ENCODE results near the gene MAST4. TPM values are rescaled to one million over a fixed set of nuclear protein-coding genes. Genes with fewer than 3 reads are reported as not detected.
A peak's percentile ranks its signal among the peaks of the same experiment; 100 is the strongest.

MAST4 gene
- total RNA-seq, 1 donor from 2014 or later: 52.6 TPM

- no peaks in the 10 kb centered on the region for H3K4me1 ChIP-seq
- no peak for ATAC-seq
- DNase-seq: peak; percentile 69
- no peak overlapping the region for H3K4me3 ChIP-seq
- H3K27ac ChIP-seq: no peak overlapping the region
- H3K9me3 ChIP-seq: no peaks in the 10 kb centered on the region
- H3K27me3 ChIP-seq: no peaks in the 10 kb centered on the region
- TF ChIP-seq CTCF (IDR thresholded peaks at IDR 0.05): no peak
- no peaks in the 10 kb centered on the region for H3K36me3 ChIP-seq
- intact Hi-C loops (cut with DNase I): no loop called here
Measured at GRCh38 chr5:66666778-66667177, 70.6 kb downstream of the MAST4 start.

GRCh38 chr5:66669086-66669861 lies 73.1 kb downstream of the MAST4 start:
- intact Hi-C loops (cut with DNase I): no loop called here
- Histone ChIP-seq H3K36me3 (no peaks in the 10 kb centered on the region), H3K27ac (no peak overlapping the region), H3K4me3 (no peak overlapping the region), H3K9me3 (no peaks in the 10 kb centered on the region), H3K4me1 (no peaks in the 10 kb centered on the region), H3K27me3 (no peaks in the 10 kb centered on the region)
- no peak for DNase-seq
- TF ChIP-seq CTCF (IDR thresholded peaks at IDR 0.05): no peak
- ATAC-seq: peak; percentile 91

GRCh38 chr5:66669862-66670195 lies 73.6 kb downstream of the MAST4 start:
- intact Hi-C loops (cut with DNase I): no loop called here
- Histone ChIP-seq H3K4me1 (no peaks in the 10 kb centered on the region), H3K36me3 (no peaks in the 10 kb centered on the region), H3K27me3 (no peaks in the 10 kb centered on the region), H3K4me3 (no peak overlapping the region), H3K27ac (no peak overlapping the region), H3K9me3 (no peaks in the 10 kb centered on the region)
- ATAC-seq (peak; percentile 20), DNase-seq (no peak)
- no peak for TF ChIP-seq CTCF (IDR thresholded peaks at IDR 0.05)

GRCh38 chr5:66671305-66671704 lies 75.1 kb downstream of the MAST4 start:
- no peak overlapping the region for H3K27ac ChIP-seq
- no peak for ATAC-seq
- H3K4me1 ChIP-seq: no peaks in the 10 kb centered on the region
- no peak overlapping the region for H3K4me3 ChIP-seq
- H3K9me3 ChIP-seq: no peaks in the 10 kb centered on the region
- no peaks in the 10 kb centered on the region for H3K36me3 ChIP-seq
- no peaks in the 10 kb centered on the region for H3K27me3 ChIP-seq
- DNase-seq: no peak
- intact Hi-C loops (cut with DNase I): no loop called here
- TF ChIP-seq CTCF (IDR thresholded peaks at IDR 0.05): no peak

- H3K4me3 ChIP-seq: no peak overlapping the region
- intact Hi-C loops (cut with DNase I): no loop called here
- no peaks in the 10 kb centered on the region for H3K9me3 ChIP-seq
- H3K4me1 ChIP-seq: no peaks in the 10 kb centered on the region
- ATAC-seq: no peak
- no peaks in the 10 kb centered on the region for H3K27me3 ChIP-seq
- no peaks in the 10 kb centered on the region for H3K36me3 ChIP-seq
- H3K27ac ChIP-seq: no peak overlapping the region
- no peak for TF ChIP-seq CTCF (IDR thresholded peaks at IDR 0.05)
- no peak for DNase-seq
Measured at GRCh38 chr5:66674802-66675201, 78.6 kb downstream of the MAST4 start.

- DNase-seq (no peak), ATAC-seq (no peak)
- H3K9me3 ChIP-seq: no peaks in the 10 kb centered on the region
- TF ChIP-seq CTCF (IDR thresholded peaks at IDR 0.05): no peak
- no peak overlapping the region for H3K27ac ChIP-seq
- intact Hi-C loops (cut with DNase I): no loop called here
- no peak overlapping the region for H3K4me3 ChIP-seq
- H3K27me3 ChIP-seq: no peaks in the 10 kb centered on the region
- H3K4me1 ChIP-seq: no peaks in the 10 kb centered on the region
- no peaks in the 10 kb centered on the region for H3K36me3 ChIP-seq
Measured at GRCh38 chr5:66675406-66675805, 79.2 kb downstream of the MAST4 start.
